HG03521 (cell line): Measurements from ENCODE around the gene PSMD5.

ENCODE experiments used
- ATAC-seq: cut with Tn5 transposase; IDR thresholded peaks from one replicate; pipeline ENCODE4 v1.9.1; 2021; ENCODE audit warnings: mild to moderate bottlenecking, moderate library complexity; ENCODE audit not compliant: unreplicated experiment

The PSMD5 gene

DNA sequence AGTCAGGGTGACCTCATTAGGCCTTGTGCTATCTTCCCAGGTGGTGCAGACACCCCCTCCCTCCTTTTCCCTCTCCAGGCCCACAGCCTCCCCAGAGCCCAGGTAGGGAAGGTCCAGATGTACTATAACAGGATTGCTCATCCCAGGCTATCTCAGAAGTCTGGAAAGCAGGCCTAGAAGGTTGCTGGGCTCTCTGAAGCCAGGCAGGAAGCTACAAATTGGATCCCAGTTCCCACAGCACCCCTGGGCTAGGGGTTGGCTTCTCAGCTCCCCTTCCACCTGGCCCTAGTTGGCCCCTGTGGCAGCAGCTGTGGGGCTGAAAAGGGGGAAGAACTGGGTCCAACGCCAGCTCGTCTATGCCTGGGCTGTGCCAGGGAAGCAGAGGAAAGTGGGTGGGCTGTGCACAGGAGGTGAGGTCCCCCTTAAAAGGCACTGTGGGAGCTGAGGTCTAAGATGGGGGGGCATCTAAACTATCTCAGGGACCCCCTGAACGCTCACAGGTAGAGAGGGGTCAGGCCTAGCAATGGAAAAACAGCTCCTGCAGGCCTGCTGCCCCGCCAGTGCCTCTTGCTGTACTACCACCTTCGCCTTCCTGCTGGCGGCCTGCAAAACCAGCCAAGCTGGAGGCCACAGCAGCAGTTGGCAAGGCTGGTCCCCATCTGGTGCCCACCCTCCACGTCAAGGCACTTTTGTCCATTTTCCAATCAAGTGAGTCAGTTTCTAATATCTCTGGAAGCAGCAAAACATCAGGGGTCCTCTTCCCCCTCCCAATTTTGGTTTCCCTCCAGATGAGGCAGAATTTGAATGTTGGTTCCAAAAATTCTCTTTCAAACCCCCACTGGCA lies 13.3 kb upstream of the PSMD5 start:
- ATAC-seq: no peak

DNA sequence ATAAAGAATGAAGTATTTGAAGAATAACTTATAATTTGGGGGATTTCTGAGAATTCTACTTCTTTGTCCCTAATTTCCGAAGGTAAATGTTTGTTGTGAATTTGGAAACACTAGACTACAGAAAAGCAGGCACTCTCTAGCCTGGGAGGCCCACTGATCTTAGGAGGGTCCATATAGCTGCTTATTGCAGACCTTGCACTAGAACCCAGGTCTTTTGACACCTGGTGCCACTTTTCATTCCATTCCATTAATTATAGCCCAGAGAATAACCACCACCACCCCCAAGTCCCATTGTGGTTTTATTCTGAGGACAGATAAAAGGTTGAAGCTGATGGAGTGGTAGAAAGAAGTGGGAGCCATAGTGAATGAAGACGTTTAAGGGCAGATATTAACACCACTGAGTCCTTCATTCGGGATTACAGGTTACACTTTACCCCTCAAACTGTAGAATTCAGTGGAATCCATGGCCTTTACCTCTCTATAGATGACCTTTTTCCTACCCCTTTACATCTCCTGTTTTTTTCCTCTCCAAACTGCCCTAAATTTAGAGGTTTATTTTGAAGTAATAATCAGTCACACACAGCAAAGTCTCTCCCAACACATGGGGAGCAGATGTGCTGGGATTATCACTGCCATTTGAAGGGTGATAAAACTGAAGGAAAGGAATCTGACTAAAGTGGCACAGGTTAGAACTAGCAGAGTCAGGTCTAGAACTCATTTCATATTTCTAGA lies 12.0 kb upstream of the PSMD5 start:
- no peak for ATAC-seq

GRCh38 chr9:120853198-120853597 lies 10.5 kb upstream of the PSMD5 start:
- ATAC-seq: no peak

- no peak for ATAC-seq
Observed at GRCh38 chr9:120852240-120853010, 9.7 kb upstream of the PSMD5 start.

DNA sequence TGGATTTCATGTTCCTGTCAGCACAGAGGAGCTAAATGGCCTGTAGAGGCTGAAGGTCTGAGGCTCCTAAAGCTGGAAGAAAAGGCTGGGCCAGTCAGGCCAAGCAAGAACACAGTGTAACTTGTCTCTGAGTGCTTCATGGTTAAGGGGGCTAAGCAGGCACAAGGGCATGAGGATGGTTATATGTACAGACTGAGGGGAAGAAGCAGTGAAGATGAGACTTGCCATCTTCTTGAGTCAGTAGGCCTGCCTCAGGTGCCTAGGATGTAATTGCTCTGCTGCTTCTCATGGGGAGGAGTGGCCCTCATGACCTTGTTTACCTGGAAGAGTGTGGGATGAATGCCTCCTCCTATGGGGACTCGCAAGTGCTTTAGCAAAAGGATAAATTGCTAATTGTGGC lies 8.7 kb upstream of the PSMD5 start:
- no peak for ATAC-seq

- no peak for ATAC-seq
Observed at GRCh38 chr9:120850315-120850714, 7.6 kb upstream of the PSMD5 start.

- no peak for ATAC-seq
Observed at GRCh38 chr9:120846906-120847305, 4.2 kb upstream of the PSMD5 start.

DNA sequence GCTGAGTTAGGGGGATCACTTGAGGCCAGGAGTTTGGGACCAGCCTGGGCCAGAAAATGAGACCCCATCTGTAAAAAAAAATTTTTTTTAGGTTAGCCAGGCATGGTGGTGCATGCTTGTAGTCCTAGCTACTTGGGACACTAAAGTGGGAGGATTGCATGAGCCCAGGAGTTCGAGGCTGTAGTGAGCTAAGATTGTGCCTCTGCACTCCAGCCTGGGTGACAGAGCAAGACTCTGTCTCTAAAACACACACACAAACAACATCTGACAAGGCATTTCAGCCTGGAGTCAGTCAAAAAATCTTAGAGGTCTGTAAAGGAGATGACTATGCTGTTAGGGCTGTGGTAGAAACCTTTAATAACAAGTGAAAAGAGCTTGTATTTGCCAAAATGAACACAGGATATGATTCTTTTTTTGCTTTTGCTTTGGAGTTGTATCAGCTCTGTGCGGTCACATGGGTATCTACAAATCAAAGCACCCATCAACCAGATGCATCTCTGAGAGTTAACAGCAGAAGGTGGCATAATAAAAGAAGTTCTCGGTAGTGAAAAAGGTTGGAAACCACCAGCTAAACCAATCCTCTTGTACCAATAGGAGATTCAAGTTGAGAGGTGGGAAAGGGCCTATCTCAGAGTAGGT lies 3.6 kb upstream of the PSMD5 start:
- ATAC-seq: no peak

DNA sequence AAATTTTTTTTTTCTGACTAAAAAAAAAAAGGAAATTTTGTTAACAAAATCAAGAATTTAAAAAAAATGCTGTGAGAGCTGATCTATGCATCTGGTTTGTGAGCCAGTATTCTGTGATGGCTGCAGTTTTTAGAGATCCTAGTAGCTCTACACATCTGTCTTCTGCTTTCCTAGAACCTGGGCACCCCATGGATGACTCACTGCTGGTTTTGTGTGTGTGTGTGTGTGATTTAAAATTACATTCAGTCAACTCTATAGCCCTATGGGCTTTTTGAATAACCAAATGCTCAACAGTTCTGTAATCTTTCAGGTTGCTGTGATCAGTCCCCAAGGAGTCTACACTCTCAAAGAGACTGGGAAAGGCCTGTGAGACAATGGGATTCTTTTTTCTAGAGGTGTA lies 2.5 kb upstream of the PSMD5 start:
- no peak for ATAC-seq

DNA sequence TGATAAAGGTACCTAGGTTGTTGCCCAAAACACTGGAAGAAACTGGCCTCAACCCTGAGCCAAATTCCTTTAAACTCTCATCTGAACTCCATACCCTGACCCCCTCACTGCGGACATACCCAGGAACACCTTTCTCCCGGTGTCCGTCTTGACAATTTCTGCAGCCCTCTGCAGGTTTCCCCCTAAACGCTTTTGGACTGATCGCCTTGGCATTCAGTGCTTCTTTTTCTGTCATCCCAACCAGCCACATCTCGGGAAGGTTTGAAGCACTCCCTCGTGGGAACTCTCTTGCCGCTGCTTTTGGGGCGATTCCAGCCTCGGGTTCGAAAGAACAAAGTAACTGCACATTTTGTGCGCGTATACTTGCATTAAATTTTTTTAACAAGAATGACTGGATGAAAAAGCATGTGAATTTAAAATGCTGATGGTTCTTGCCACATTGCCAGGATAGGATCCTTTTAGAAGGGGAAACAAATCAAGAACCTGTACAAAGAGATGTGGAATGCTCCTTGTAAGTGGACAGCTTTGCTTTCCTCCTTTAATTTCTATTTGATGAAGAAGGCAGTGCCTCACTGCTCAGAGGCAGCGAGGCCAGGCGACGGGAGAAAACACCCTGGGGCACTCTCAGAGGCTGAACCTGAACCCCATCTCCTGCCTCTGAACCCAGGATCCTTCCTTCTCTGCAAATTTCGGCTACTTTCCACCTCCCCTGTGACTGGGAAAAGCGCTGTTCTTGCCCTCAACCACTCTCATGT lies 615 bp downstream of the PSMD5 start:
- ATAC-seq: peak; percentile 1

GRCh38 chr9:120839146-120839545 lies 3.6 kb downstream of the PSMD5 start:
- no peak for ATAC-seq

- ATAC-seq: no peak
Observed at GRCh38 chr9:120837921-120838320, 4.8 kb downstream of the PSMD5 start.

GRCh38 chr9:120833325-120833724 lies 9.4 kb downstream of the PSMD5 start:
- no peak for ATAC-seq

GRCh38 chr9:120832807-120833206 lies 9.9 kb downstream of the PSMD5 start:
- no peak for ATAC-seq

GRCh38 chr9:120830865-120831264 lies 11.9 kb downstream of the PSMD5 start:
- ATAC-seq: no peak

GRCh38 chr9:120830151-120830550 lies 12.6 kb downstream of the PSMD5 start:
- no peak for ATAC-seq

DNA sequence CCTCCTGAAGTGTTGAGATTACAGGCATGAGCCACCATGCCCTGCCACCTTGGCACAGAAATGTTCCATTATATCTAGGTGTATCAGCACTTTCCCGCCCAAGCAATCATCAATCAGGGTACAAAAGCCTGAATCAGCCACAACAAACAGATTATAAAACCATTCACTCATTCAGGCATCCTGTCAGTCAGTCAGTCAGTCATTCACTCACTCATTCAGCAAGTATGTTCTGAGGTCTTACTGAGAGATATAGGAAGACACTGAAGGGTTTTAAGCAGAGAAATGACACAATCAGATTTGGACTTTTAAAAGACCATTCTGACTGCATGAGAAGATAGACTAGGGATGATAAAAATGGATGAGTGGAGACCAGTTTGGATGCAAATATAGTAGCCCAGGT lies 13.1 kb downstream of the PSMD5 start:
- no peak for ATAC-seq

- ATAC-seq: no peak
Observed at GRCh38 chr9:120820095-120820494, 22.6 kb downstream of the PSMD5 start.

DNA sequence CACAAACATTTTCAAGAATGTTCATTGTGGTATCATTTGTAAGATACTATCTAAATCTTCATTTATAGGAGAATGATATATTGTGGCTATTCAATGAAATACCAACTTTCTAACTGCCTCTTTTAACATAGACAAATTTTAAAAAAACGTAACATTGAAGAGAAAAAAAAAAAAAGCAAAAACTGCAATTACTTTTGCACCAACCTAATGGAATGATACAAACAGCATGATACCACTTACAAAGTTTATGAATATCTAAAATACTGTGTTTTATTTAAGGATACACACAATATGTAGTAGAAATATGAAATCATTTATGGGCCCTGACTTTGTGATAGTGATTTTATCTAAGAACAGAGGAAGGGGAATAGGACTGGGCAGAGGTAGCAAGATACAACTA lies 24.1 kb downstream of the PSMD5 start:
- no peak for ATAC-seq

DNA sequence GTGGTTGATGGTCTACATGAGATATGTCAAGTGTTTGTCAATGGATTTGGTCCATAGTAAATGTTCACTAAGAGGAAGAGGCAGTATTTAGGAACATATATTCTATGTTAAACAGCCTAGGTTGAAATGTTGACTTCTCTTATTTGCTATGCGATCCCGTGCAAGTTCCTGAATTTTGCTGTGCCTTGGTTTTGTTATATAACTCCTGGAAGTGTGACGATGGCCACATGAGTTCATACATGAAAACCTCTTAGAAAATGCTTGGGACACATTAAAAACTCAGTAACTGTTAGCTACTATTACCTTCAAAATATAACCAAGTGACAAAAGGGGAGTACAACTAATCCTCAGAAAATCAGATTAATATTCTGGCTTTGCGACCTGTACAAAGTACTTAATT lies 27.6 kb downstream of the PSMD5 start:
- no peak for ATAC-seq
